Stimulated activated CD4-positive, alpha-beta T cell treated with anti-CD3 and anti-CD28 coated beads, Interleukin-2, amount 100 ng/mL, for 48 hours (primary cell): ENCODE measurements around the gene RBMS2.
"Not testable (repeated sequence)": the region's sequence is repeated elsewhere in the genome, so short reads cannot be mapped to it uniquely, and the experiment has no call there.

ENCODE experiments used
- DNase-seq, 2 donors: peaks; one replicate each; pipeline ENCODE4 v3.0.0-alpha.2; 2020

The RBMS2 gene, protein sequence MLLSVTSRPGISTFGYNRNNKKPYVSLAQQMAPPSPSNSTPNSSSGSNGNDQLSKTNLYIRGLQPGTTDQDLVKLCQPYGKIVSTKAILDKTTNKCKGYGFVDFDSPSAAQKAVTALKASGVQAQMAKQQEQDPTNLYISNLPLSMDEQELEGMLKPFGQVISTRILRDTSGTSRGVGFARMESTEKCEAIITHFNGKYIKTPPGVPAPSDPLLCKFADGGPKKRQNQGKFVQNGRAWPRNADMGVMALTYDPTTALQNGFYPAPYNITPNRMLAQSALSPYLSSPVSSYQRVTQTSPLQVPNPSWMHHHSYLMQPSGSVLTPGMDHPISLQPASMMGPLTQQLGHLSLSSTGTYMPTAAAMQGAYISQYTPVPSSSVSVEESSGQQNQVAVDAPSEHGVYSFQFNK

DNA sequence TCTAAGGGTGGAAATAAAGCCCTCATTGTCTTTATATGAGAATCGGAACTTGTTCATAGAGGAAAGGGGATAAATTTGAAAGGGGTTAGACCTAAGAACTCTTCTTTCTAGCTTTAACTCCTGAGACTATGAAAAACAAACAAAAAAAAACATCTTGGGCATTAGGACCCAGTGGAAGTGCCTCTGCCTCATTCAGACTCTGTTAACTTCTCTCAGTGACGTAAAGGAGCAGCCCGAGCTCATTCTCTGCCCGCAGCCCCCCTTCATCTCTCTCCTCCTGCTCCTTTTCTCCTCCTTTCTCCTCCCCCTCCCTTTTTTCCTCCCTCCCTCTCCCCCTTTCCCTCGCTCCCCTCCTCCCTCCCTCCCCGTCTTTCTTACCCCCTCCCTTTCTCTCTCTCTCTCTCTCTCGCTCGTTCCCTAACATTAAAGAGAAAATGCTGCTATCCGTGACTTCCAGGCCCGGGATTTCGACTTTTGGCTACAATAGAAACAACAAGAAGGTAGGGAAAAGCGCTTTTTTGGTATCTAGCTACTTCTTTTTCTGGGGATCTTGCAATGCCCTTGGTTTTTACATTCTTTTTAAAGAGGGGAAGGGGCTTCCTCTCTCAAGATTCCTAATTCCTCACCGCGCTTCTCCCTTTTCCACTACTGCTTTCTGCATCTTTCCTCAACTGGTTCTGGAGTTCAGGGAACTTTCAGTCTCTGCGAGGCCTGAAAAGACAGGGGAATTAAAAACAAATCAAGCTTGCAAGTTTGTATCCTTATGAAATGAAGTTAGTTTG lies at the start of gene RBMS2:
RBMS2 (plus strand) TSS at position 231 of the 782 bp plus-strand sequence; CDS start at position 435, 204 bp downstream.
- no peak for DNase-seq

DNA sequence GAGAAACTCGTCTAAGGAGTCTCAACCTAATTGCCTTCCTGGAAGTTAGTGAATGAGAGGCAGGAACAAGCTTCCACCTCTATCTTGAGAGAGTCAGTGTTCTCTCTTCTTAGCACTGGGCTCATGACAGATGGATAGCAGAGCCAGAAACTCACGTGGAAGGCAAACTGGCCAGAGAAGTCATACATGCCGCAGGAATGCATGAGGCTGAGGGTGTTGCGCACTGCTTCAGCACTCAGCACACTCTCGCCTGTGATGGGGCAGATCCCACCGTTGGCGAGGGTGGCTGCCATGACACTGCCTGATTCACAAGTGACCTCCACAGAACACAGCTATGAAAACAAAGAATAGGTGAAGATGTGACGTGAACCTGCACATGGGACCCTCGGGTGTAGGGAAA lies 47.2 kb upstream of the RBMS2 start:
- no peak for DNase-seq

GRCh38 chr12:56476143-56476542 lies 45.5 kb upstream of the RBMS2 start:
- no peak for DNase-seq

DNA sequence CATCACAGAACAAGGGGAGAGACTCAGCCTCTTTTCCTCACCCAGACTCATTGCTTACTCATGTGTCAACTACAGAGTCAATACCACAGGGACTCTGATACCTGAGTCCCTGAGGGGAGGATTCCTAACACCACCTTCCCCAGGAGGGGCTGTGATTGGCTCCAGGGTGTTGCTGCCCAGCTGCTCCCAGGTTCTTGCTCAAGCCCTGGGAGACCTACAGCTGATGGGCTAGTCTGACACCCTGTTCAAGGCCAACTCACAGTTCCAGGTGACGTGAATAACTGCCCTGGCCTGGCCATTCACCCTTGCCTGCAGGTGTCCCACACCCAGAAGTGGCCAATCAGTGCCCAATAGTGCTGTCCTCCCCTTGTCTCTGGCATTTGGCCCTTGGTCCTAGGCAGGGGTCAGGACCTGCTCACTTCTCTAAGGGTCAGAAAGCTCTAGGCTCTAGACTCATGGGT lies 44.6 kb upstream of the RBMS2 start:
- DNase-seq = no peak

DNA sequence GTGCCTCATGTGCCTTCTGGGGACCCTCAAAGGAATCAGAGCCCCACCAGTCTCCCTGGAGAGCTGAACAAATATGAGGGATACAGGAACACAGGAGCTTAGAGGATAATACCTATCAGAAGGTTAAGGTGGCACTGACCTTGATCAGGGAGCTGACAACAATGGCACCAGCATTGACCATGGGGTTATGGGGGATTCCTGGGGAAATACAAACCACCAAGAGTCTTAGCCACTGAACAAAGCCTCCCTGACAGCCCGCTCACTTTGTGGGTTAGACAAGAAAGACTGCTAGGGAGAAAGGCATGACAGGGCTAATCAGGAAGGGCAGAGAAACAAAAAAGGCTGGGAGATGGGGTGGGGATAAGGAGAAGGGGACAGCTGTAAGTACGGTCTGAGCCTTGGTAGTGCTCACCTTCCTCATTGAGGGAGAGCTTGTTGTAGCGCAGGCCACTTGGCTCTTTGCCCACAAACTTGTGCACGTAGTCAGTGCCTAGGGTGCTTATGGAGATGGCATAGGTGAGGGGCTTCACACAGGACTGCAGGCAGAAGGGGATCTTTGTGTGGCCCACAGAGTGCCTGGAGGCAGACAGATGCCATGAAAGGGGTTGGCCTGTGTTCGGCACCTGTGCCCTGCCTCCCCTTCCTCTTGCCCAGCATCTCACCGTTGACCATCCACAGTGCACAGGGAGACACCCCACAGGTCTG lies 43.9 kb upstream of the RBMS2 start:
- no peak for DNase-seq

GRCh38 chr12:56479625-56480024 lies 42.0 kb upstream of the RBMS2 start:
- no peak for DNase-seq

DNA sequence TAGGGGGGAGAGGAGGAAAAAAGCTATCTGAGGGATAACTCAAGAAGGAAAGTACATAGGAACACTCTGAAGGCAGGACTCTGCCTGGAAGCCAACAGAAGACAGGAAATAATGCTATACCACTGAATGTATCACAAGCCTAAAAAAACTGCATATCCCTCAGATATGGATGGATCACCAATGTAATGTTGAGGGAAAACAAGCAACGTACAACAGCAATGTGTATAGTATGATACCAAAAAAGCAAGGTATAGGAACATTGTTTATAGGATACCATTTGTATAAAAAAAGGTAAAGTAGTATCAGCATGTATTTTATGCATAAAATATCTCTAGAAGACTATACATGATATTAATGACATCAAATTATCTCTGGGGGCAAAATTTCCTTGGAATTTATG lies 37.1 kb upstream of the RBMS2 start:
- no peak for DNase-seq

DNA sequence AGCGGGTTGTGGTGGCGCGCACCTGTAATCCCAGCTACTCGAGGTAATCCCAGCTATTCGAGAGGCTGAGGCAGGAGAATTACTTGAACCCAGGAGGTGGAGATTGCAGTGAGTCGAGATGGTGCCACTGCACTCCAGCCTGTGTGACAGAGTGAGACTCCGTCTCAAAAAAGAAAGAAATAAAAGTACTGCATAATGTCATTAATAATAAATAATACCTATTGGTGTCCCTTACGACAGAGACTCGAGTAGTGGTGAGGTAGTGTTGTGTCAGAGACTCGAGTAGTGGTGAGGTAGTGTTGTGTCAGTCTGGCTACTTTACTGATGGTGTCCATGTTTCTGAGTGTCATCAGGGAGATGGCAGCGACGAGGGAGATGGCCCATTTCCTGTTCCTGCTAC lies 34.9 kb upstream of the RBMS2 start:
- DNase-seq = no peak

- peak; percentile 18 to 30 for DNase-seq
Observed at GRCh38 chr12:56487448-56488040, 34.1 kb upstream of the RBMS2 start.

DNA sequence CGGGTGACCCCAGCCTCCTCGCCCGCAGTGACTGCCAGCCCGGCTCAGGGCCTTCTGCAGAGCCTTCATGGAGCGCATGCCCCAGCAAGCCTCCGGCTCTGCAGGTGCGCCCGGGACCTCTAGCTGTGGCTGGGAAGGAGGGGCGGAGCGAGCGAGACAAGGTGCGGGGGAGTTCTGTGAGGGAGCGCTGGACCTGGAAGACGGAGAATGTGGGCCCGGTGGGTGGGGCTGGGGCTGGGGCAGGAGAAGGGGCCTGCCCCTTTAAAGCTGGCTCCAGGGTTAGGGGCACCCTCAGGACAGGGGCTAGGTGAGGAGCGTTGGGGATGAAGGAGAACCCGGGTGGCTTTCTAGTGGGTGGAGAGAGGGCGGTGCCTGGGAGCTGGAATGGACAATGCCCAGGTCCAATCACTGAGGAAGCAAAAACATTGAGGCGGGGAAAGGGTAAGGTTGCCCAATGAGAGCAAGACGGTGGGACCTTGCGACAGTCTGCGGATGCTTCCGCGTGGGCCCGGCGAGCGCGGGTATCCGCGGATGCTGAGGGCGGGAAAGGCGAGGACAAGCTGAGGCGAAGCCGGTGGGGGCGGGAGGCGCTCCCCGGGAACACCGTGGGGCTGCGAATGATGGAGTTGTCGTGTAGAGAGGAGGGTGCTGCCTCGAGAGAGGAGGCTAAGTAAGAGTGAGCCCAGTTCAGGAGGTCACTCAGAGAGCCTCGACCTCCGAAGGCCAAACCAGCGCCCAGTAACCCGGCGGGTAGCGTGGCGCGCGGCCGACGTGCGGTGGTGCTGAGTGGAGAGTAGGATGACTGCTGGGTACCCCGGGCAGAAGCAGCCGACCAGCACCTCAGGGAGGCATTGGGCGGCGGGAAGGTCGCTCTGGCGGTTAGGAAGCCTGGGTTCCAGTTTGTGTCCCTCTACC lies 33.3 kb upstream of the RBMS2 start, which contains the start of gene GLS2:
GLS2 (minus strand) TSS at position 121 of the 915 bp plus-strand sequence; CDS start at position 78, 43 bp downstream.
- DNase-seq = peak; percentile 51 to 68

- DNase-seq = no peak
Observed at GRCh38 chr12:56490360-56490759, 31.3 kb upstream of the RBMS2 start.

GRCh38 chr12:56493409-56494105 lies 28.1 kb upstream of the RBMS2 start:
- not testable (repeated sequence) for DNase-seq

- DNase-seq = not testable (repeated sequence)
Observed at GRCh38 chr12:56494106-56494415, 27.6 kb upstream of the RBMS2 start.

DNA sequence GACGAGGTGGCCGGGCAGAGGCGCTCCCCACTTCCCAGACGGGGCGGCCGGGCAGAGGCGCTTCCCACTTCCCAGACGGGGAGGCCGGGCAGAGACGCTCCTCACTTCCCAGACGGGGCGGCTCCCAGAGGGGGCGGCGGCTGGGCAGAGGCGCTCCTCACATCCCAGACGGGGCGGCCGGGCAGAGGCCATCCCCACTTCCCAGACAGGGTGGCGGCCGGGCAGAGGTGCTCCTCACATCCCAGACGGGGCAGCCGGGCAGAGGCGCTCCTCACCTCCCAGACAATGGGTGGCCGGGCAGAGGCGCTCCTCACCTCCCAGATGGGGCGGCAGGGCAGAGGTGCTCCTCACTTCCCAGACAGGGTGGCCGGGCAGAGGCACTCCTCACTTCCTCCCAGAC lies 27.1 kb upstream of the RBMS2 start:
- DNase-seq = not testable (repeated sequence)

DNA sequence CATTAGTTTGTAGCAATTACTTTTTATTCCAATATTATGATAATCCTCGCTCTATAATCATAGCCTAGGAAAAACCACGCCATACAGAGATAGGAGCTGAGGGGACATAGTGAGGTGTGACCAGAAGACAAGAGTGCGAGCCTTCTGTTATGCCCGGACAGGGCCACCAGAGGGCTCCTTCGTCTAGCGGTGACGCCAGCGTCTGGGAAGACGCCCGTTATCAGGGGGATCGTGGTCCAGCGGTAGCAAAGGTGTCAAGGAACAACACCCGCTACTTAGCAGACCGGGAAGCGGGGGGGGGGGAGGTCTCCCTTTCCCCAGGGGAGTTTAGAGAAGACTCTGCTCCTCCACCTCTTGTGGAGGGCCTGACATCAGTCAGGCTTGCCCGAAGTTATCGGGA lies 24.9 kb upstream of the RBMS2 start:
- DNase-seq = peak; percentile 42 to 62

DNA sequence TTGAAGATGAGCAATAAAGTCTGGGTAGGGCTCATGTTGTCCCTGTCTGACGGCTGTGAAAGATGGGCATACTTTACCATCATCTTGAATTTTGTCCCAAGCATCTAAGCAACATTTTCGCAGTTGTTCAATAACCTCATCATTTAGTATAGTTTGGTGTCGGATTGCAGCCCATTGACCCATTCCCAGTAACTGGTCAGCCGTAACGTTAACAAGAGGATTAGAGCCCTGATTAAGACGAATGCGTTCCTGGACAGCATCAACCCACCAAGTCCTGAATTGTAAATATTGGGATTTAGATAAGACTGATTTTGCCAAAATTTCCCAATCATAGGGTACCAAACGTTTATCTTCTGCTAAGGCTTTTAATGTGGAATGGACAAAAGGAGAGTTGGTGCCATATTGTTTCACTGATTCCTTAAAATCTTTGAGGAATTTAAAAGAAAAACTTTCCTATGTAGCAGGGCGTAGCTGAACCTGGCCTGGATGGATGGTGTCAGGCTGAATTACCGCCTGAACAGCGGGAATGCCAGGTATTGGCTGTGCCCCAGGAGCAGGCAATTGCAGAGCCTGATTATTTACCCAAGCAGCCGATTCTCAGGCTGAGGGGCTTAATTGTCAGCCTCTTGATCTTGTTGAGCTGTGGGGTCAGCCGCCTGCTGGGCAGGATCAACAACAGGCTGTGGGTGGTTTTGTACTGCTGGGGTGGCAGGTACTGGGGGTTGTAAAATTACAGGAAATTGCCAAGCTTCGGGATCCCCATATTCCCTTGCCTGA lies 23.3 kb upstream of the RBMS2 start:
- not testable (repeated sequence) for DNase-seq

- not testable (repeated sequence) for DNase-seq
Observed at GRCh38 chr12:56499452-56499851, 22.2 kb upstream of the RBMS2 start.

DNA sequence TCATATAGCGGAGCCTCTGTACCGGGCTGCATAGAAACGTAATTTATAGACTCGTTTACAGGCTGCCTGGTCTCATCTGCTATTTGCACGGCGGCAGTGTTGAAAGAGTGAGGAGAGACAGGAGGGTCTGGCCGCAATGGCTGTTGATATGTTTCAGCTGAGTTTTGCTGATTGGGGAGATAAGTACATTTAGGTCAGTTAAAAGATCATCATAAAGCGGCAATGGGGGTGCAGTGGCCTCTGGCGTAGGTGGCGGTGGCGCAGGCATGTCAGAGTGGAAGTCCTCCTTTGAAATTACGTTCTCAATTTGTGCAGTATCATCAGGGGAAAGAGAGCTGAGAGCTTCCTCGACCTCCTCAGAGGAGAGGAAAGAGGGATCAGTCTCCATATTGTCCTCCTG lies 21.7 kb upstream of the RBMS2 start:
- not testable (repeated sequence) for DNase-seq

GRCh38 chr12:56510786-56511185 lies 10.8 kb upstream of the RBMS2 start:
- DNase-seq = no peak

- not testable (repeated sequence) for DNase-seq
Observed at GRCh38 chr12:56514014-56514318, 7.7 kb upstream of the RBMS2 start.

GRCh38 chr12:56517854-56518253 lies 3.8 kb upstream of the RBMS2 start:
- no peak for DNase-seq
